Urothelium cell line (cell line): Measurements from ENCODE around the gene FPR2.
"Not testable (repeated sequence)": the region's sequence is repeated elsewhere in the genome, so short reads cannot be mapped to it uniquely, and the experiment has no call there.

Source experiments
- DNase-seq: peaks from one replicate; pipeline ENCODE4 v3.0.0; 2011; ENCODE audit warnings: low spot score, mixed read lengths
- FAIRE-seq: peaks from 2 replicates; lab custom pipeline; 2011; peaks lifted over from hg19 to GRCh38; lab: Jason Lieb, UNC

Gene FPR2

GRCh38 chr19:51739466-51740213 lies 21.3 kb upstream of the FPR2 start:
- DNase-seq, result no peak
- FAIRE-seq, result no peak

- FAIRE-seq (no peak), DNase-seq (no peak)
Measured at GRCh38 chr19:51740356-51740755, 20.6 kb upstream of the FPR2 start.

- DNase-seq (no peak), FAIRE-seq (no peak)
Measured at GRCh38 chr19:51742789-51743188, 18.2 kb upstream of the FPR2 start.

- no peak for FAIRE-seq
- DNase-seq, result no peak
Measured at GRCh38 chr19:51743405-51743804, 17.6 kb upstream of the FPR2 start.

GRCh38 chr19:51746731-51747130 lies 14.2 kb upstream of the FPR2 start:
- DNase-seq (no peak), FAIRE-seq (no peak)

GRCh38 chr19:51749979-51750378 lies 11.0 kb upstream of the FPR2 start:
- FAIRE-seq (no peak), DNase-seq (peak; percentile 57)

GRCh38 chr19:51750400-51751094 lies 10.4 kb upstream of the FPR2 start:
- FAIRE-seq (no peak), DNase-seq (no peak)

- DNase-seq, result peak; percentile 75
- no peak for FAIRE-seq
Measured at GRCh38 chr19:51751655-51752054, 9.3 kb upstream of the FPR2 start, which contains the start of gene FPR1. Gene FPR1, minus strand, starts transcription at chr19:51751878. Its CDS starts 4,884 bp downstream, at chr19:51746994.

- FAIRE-seq, result no peak
- no peak for DNase-seq
Measured at GRCh38 chr19:51754109-51754508, 6.9 kb upstream of the FPR2 start.

- DNase-seq, result no peak
- FAIRE-seq, result no peak
Measured at GRCh38 chr19:51754770-51755169, 6.2 kb upstream of the FPR2 start.

- no peak for FAIRE-seq
- no peak for DNase-seq
Measured at GRCh38 chr19:51755571-51755970, 5.4 kb upstream of the FPR2 start.

GRCh38 chr19:51761696-51762095 lies 716 bp downstream of the FPR2 start:
- no peak for FAIRE-seq

GRCh38 chr19:51765086-51765485 lies 4.1 kb downstream of the FPR2 start:
- FAIRE-seq, result no peak
- DNase-seq, result no peak

More at GRCh38 chr19:51761696-51762095, 716 bp downstream of the FPR2 start:
- DNase-seq, result no peak

GRCh38 chr19:51766461-51766860 lies 5.5 kb downstream of the FPR2 start:
- no peak for FAIRE-seq
- DNase-seq, result no peak

- FAIRE-seq (no peak), DNase-seq (no peak)
Measured at GRCh38 chr19:51771376-51772130, 10.6 kb downstream of the FPR2 start.

- no peak for FAIRE-seq
- DNase-seq, result no peak
Measured at GRCh38 chr19:51772977-51773376, 12.0 kb downstream of the FPR2 start.

- FAIRE-seq, DNase-seq: not testable (repeated sequence)
Measured at GRCh38 chr19:51776561-51776960, 15.6 kb downstream of the FPR2 start.

GRCh38 chr19:51777570-51778462 lies 16.8 kb downstream of the FPR2 start:
- FAIRE-seq (peak; percentile 63), DNase-seq (peak; percentile 74)

GRCh38 chr19:51779181-51779580 lies 18.2 kb downstream of the FPR2 start:
- FAIRE-seq (no peak), DNase-seq (no peak)

GRCh38 chr19:51779703-51780102 lies 18.7 kb downstream of the FPR2 start:
- no peak for FAIRE-seq
- no peak for DNase-seq
